GM21423 (cell line): Measurements from ENCODE around the gene MYO1G.
A peak's percentile ranks its signal among the peaks of the same experiment; 100 is the strongest.
"Not testable (repeated sequence)": the region's sequence is repeated elsewhere in the genome, so short reads cannot be mapped to it uniquely, and the experiment has no call there.

Source experiments
- ATAC-seq: cut with Tn5 transposase; IDR thresholded peaks from one replicate; pipeline ENCODE4 v1.9.1; 2021; ENCODE audit warnings: mild to moderate bottlenecking, moderate library complexity; ENCODE audit not compliant: unreplicated experiment

MYO1G gene

GRCh38 chr7:44999245-45000092 is 20.7 kb upstream of the MYO1G start:
- peak; percentile 64 for ATAC-seq

GRCh38 chr7:44998153-44998871 is 19.5 kb upstream of the MYO1G start:
- ATAC-seq = no peak

GRCh38 chr7:44995555-44996493 is 17.0 kb upstream of the MYO1G start:
- no peak for ATAC-seq

GRCh38 chr7:44994877-44995554 is 16.2 kb upstream of the MYO1G start:
- ATAC-seq = no peak

GRCh38 chr7:44992004-44992795 is 13.4 kb upstream of the MYO1G start:
- ATAC-seq = not testable (repeated sequence)

GRCh38 chr7:44990109-44991023 is 11.6 kb upstream of the MYO1G start:
- no peak for ATAC-seq

GRCh38 chr7:44989132-44989531 is 10.3 kb upstream of the MYO1G start:
- ATAC-seq = no peak

GRCh38 chr7:44988701-44989100 is 9.9 kb upstream of the MYO1G start:
- ATAC-seq = no peak

GRCh38 chr7:44987996-44988395 is 9.2 kb upstream of the MYO1G start:
- ATAC-seq = no peak

GRCh38 chr7:44987457-44987856 is 8.6 kb upstream of the MYO1G start:
- no peak for ATAC-seq

- ATAC-seq = peak; percentile 91
Measured at GRCh38 chr7:44986218-44987053, 7.6 kb upstream of the MYO1G start.

- ATAC-seq = no peak
Measured at GRCh38 chr7:44985900-44986217, 7.0 kb upstream of the MYO1G start.

- ATAC-seq = no peak
Measured at GRCh38 chr7:44985033-44985695, 6.3 kb upstream of the MYO1G start.

- ATAC-seq = no peak
Measured at GRCh38 chr7:44984478-44984758, 5.6 kb upstream of the MYO1G start.

GRCh38 chr7:44983742-44984477 is 5.1 kb upstream of the MYO1G start:
- ATAC-seq = no peak

- ATAC-seq = no peak
Measured at GRCh38 chr7:44982970-44983369, 4.2 kb upstream of the MYO1G start.

- ATAC-seq = no peak
Measured at GRCh38 chr7:44982535-44982923, 3.7 kb upstream of the MYO1G start.
